Mesenchymal stem cell (in vitro differentiated cells and primary cell): Measurements from ENCODE around the gene GPC3.

Experiments
- DNase-seq: peaks from one replicate; pipeline ENCODE4 v3.0.0-alpha.2; 2013
- H2AFZ ChIP-seq: one replicate; pipeline ENCODE4 v1.6.1; 2013; ENCODE audit warnings: low read depth, mild to moderate bottlenecking, control low read depth, inconsistent platforms, low read length, moderate library complexity
- H2AK5ac ChIP-seq: 2 replicates; pipeline ENCODE4 v1.6.1; 2013; ENCODE audit warnings: low read length, moderate library complexity, mild to moderate bottlenecking, inconsistent platforms; ENCODE audit not compliant: severe bottlenecking
- H2BK120ac ChIP-seq: one replicate; pipeline ENCODE4 v1.6.1; 2013; ENCODE audit warnings: low read depth, mild to moderate bottlenecking, inconsistent platforms, low read length, moderate library complexity
- H2BK12ac ChIP-seq, 2 experiments: one replicate each; pipeline ENCODE4 v1.6.1; 2013; ENCODE audit warnings: inconsistent platforms in 2 of 2, low read length in 2 of 2, mild to moderate bottlenecking in 2 of 2, moderate library complexity in 2 of 2, control low read depth in 1 of 2
- H2BK15ac ChIP-seq: one replicate; pipeline ENCODE4 v1.6.1; 2013; ENCODE audit warnings: mild to moderate bottlenecking, low read depth, inconsistent platforms; ENCODE audit not compliant: poor library complexity, severe bottlenecking
- H2BK5ac ChIP-seq: 2 replicates; pipeline ENCODE4 v1.6.1; 2013; ENCODE audit warnings: low read depth, mild to moderate bottlenecking, low read length, control low read depth, inconsistent platforms; ENCODE audit not compliant: poor library complexity, severe bottlenecking
- H3K14ac ChIP-seq, 2 experiments: one replicate each; pipeline ENCODE4 v1.6.1; 2013; ENCODE audit warnings: inconsistent platforms in 2 of 2, low read length in 2 of 2, control low read depth in 1 of 2, mild to moderate bottlenecking in 1 of 2, moderate library complexity in 1 of 2
- H3K18ac ChIP-seq, 2 experiments: one replicate each; pipeline ENCODE4 v1.6.1; 2013; ENCODE audit warnings: inconsistent platforms in 2 of 2, low read length in 2 of 2, control low read depth in 1 of 2, low read depth in 1 of 2, mild to moderate bottlenecking in 1 of 2
- H3K23ac ChIP-seq, 2 experiments: one replicate each; pipeline ENCODE4 v1.6.1; 2013; ENCODE audit warnings: inconsistent platforms in 2 of 2, low read length in 2 of 2, mild to moderate bottlenecking in 2 of 2, moderate library complexity in 2 of 2, control low read depth in 1 of 2
- H3K27ac ChIP-seq: 2 replicates; pipeline ENCODE4 v1.5.1; 2013; ENCODE audit warnings: mild to moderate bottlenecking, moderate library complexity, low read length, control low read depth, inconsistent platforms; ENCODE audit not compliant: poor library complexity, severe bottlenecking
- H3K27me3 ChIP-seq, 2 experiments: 2 replicates each; pipeline versions ENCODE4 v1.6.1 to v1.7.0; 2013; ENCODE audit warnings: low read length in 2 of 2, mild to moderate bottlenecking in 2 of 2, moderate library complexity in 2 of 2, control low read depth in 1 of 2, inconsistent platforms in 1 of 2; ENCODE audit not compliant: control insufficient read depth in 1 of 2, insufficient read depth in 1 of 2
- H3K36me3 ChIP-seq, 2 experiments: 2 replicates each; pipeline versions ENCODE4 v1.6.1 to v1.7.0; 2013; ENCODE audit warnings: low read length in 2 of 2, control low read depth in 1 of 2, inconsistent platforms in 1 of 2, low read depth in 1 of 2, mild to moderate bottlenecking in 1 of 2; ENCODE audit not compliant: insufficient read depth in 2 of 2, control insufficient read depth in 1 of 2
- H3K4ac ChIP-seq, 2 experiments: one replicate each; pipeline ENCODE4 v1.6.1; 2013; ENCODE audit warnings: inconsistent platforms in 2 of 2, low read length in 2 of 2, mild to moderate bottlenecking in 2 of 2, moderate library complexity in 2 of 2, control low read depth in 1 of 2, low read depth in 1 of 2
- H3K4me1 ChIP-seq: 2 replicates; pipeline ENCODE4 v1.6.1; 2013; ENCODE audit warnings: low read depth, low read length, control low read depth; ENCODE audit not compliant: control insufficient read depth, insufficient read depth
- H3K4me2 ChIP-seq: 2 replicates; pipeline ENCODE4 v1.6.1; 2013; ENCODE audit warnings: low read length, mild to moderate bottlenecking, inconsistent platforms; ENCODE audit not compliant: poor library complexity, severe bottlenecking
- H3K4me3 ChIP-seq, 2 experiments: 2 replicates each; pipeline versions ENCODE4 v1.5.1 to v1.7.0; 2013; ENCODE audit warnings: low read length in 2 of 2, mild to moderate bottlenecking in 2 of 2, control low read depth in 1 of 2, low read depth in 1 of 2; ENCODE audit not compliant: insufficient read depth in 1 of 2
- H3K79me1 ChIP-seq: replicated peaks from 2 replicates; pipeline ENCODE4 v1.6.1; 2013; ENCODE audit warnings: mild to moderate bottlenecking, control low read depth, low read length, inconsistent platforms; ENCODE audit not compliant: poor library complexity, severe bottlenecking
- H3K9ac ChIP-seq: 2 replicates; pipeline ENCODE4 v1.7.0; 2013; ENCODE audit warnings: mild to moderate bottlenecking, low read length, moderate library complexity
- H3K9me3 ChIP-seq: 2 replicates; pipeline ENCODE4 v1.7.0; 2013; ENCODE audit warnings: mild to moderate bottlenecking, low read length; ENCODE audit not compliant: control insufficient read depth
- H4K8ac ChIP-seq: one replicate; pipeline ENCODE4 v1.6.1; 2013; ENCODE audit warnings: inconsistent platforms, mild to moderate bottlenecking, low read length, moderate library complexity
- H4K91ac ChIP-seq: one replicate; pipeline ENCODE4 v1.6.1; 2013; ENCODE audit warnings: mild to moderate bottlenecking, low read length, inconsistent platforms
- WGBS: methylation state at CpG from one replicate; pipeline ENCODE4 v1.1.7; 2013; ENCODE audit warnings: mixed read lengths; 5-methylcytosine and 5-hydroxymethylcytosine counted together

Gene GPC3

DNA sequence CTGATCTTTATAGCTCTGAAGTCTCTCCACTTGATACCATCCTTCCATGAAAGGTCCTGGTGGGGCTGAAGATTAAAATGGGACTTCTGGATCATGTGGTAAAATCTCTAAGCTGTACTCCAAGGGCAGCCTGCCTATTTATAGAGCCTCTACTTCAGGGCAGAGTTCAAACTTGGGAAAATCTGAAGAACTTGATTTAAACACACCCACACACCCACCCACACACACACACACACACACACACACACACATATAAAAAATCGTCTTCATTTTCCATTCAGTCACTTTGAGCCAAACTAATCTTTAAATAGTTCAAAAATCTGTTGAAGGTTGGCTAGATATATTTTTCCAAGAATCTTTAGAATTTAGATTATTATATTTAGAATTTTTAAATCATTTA is 335.2 kb downstream of the GPC3 start:
- Histone ChIP-seq H2BK15ac (no peak overlapping the region), H3K79me1 (no peaks in the 10 kb centered on the region), H4K8ac (no peak overlapping the region), H3K4me2 (no peak overlapping the region), H3K27me3 (no peaks in the 10 kb centered on the region), H3K27ac (no peak overlapping the region), H2BK120ac (no peak overlapping the region), H4K91ac (no peak overlapping the region), H3K4me1 (no peaks in the 10 kb centered on the region), H3K18ac (no peak overlapping the region), H2BK5ac (no peak overlapping the region), H3K36me3 (no peaks in the 10 kb centered on the region), H3K14ac (no peak overlapping the region), H3K9me3 (no peaks in the 10 kb centered on the region), H3K4ac (no peak overlapping the region), H2AK5ac (no peak overlapping the region), H3K23ac (no peak overlapping the region), H3K4me3 (no peak overlapping the region), H3K9ac (no peak overlapping the region), H2BK12ac (no peak overlapping the region), H2AFZ (no peak overlapping the region)
- WGBS, result no CpG with 5 or more reads among the region's 1 CpG
- no peak for DNase-seq

DNA sequence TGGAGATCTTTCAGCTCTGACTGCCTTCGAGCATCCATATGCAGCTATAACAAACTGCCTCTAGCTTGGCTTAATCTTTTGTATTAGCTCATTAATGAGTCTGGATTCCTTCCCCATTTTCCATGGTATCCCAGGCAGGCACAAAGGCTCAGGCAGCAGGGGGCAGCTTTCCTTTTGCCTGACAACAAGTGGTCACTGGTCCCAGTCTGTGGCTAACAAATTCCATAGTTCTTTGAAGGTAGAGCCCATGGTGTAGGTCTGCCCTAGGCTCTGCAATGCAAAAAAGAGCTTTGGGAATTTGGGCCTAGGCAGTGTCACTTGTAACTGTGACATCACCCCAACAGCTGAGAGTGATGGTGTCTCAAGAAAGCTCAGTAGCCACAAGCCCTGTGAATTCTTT is 335.7 kb downstream of the GPC3 start:
- H3K9ac ChIP-seq, result no peak overlapping the region
- no peak overlapping the region for H3K4me2 ChIP-seq
- no peak overlapping the region for H3K23ac ChIP-seq
- no peak overlapping the region for H3K18ac ChIP-seq
- H3K4me1 ChIP-seq, result no peaks in the 10 kb centered on the region
- no peaks in the 10 kb centered on the region for H3K36me3 ChIP-seq
- no peaks in the 10 kb centered on the region for H3K9me3 ChIP-seq
- no peak overlapping the region for H2BK12ac ChIP-seq
- no peak overlapping the region for H3K4ac ChIP-seq
- H2BK5ac ChIP-seq, result no peak overlapping the region
- no peak overlapping the region for H2BK15ac ChIP-seq
- no peak overlapping the region for H3K4me3 ChIP-seq
- no peak overlapping the region for H3K14ac ChIP-seq
- no peak overlapping the region for H4K91ac ChIP-seq
- H4K8ac ChIP-seq, result no peak overlapping the region
- no peak overlapping the region for H2BK120ac ChIP-seq
- 100% methylated on average over 1 of the region's 1 CpG for WGBS
- H3K79me1 ChIP-seq, result no peaks in the 10 kb centered on the region
- no peak for DNase-seq
- no peak overlapping the region for H3K27ac ChIP-seq
- no peak overlapping the region for H2AK5ac ChIP-seq
- H2AFZ ChIP-seq, result no peak overlapping the region
- no peaks in the 10 kb centered on the region for H3K27me3 ChIP-seq

GRCh38 chrX:133648594-133648993 is 336.8 kb downstream of the GPC3 start:
- no peak for DNase-seq
- H2BK5ac ChIP-seq, result no peak overlapping the region
- no peak overlapping the region for H2BK15ac ChIP-seq
- no peak overlapping the region for H3K4me3 ChIP-seq
- H3K4me1 ChIP-seq, result no peaks in the 10 kb centered on the region
- H3K14ac ChIP-seq, result no peak overlapping the region
- H3K9ac ChIP-seq, result no peak overlapping the region
- no peak overlapping the region for H3K4ac ChIP-seq
- H4K8ac ChIP-seq, result no peak overlapping the region
- no peak overlapping the region for H4K91ac ChIP-seq
- H3K27me3 ChIP-seq, result no peaks in the 10 kb centered on the region
- no peak overlapping the region for H2BK12ac ChIP-seq
- no peaks in the 10 kb centered on the region for H3K9me3 ChIP-seq
- no peak overlapping the region for H2AFZ ChIP-seq
- H2AK5ac ChIP-seq, result no peak overlapping the region
- H3K27ac ChIP-seq, result no peak overlapping the region
- H3K23ac ChIP-seq, result no peak overlapping the region
- no peak overlapping the region for H2BK120ac ChIP-seq
- H3K18ac ChIP-seq, result no peak overlapping the region
- no peaks in the 10 kb centered on the region for H3K36me3 ChIP-seq
- WGBS, result 98% methylated on average over 3 of the region's 4 CpGs
- H3K79me1 ChIP-seq, result no peaks in the 10 kb centered on the region
- no peak overlapping the region for H3K4me2 ChIP-seq

GRCh38 chrX:133646719-133647116 is 338.7 kb downstream of the GPC3 start:
- Histone ChIP-seq H3K4me1 (no peaks in the 10 kb centered on the region), H3K9me3 (no peaks in the 10 kb centered on the region), H3K4me2 (no peak overlapping the region), H3K4me3 (no peak overlapping the region), H3K14ac (no peak overlapping the region), H2BK12ac (no peak overlapping the region), H2AFZ (no peak overlapping the region), H2BK120ac (no peak overlapping the region), H4K91ac (no peak overlapping the region), H3K4ac (no peak overlapping the region), H3K36me3 (no peaks in the 10 kb centered on the region), H2AK5ac (no peak overlapping the region), H3K27me3 (no peaks in the 10 kb centered on the region), H3K27ac (no peak overlapping the region), H2BK5ac (no peak overlapping the region), H2BK15ac (no peak overlapping the region), H3K9ac (peak overlapping the region; percentile 76), H3K18ac (no peak overlapping the region), H3K23ac (no peak overlapping the region), H4K8ac (no peak overlapping the region), H3K79me1 (no peaks in the 10 kb centered on the region)
- 90% methylated on average over 2 of the region's 3 CpGs for WGBS
- DNase-seq, result no peak
